ENCODE measurements around the gene RPL6.

- TF ChIP-seq, protein P1, sequence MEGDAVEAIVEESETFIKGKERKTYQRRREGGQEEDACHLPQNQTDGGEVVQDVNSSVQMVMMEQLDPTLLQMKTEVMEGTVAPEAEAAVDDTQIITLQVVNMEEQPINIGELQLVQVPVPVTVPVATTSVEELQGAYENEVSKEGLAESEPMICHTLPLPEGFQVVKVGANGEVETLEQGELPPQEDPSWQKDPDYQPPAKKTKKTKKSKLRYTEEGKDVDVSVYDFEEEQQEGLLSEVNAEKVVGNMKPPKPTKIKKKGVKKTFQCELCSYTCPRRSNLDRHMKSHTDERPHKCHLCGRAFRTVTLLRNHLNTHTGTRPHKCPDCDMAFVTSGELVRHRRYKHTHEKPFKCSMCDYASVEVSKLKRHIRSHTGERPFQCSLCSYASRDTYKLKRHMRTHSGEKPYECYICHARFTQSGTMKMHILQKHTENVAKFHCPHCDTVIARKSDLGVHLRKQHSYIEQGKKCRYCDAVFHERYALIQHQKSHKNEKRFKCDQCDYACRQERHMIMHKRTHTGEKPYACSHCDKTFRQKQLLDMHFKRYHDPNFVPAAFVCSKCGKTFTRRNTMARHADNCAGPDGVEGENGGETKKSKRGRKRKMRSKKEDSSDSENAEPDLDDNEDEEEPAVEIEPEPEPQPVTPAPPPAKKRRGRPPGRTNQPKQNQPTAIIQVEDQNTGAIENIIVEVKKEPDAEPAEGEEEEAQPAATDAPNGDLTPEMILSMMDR (IDR thresholded peaks at IDR 0.05): no peak
- TF ChIP-seq, protein P2, sequence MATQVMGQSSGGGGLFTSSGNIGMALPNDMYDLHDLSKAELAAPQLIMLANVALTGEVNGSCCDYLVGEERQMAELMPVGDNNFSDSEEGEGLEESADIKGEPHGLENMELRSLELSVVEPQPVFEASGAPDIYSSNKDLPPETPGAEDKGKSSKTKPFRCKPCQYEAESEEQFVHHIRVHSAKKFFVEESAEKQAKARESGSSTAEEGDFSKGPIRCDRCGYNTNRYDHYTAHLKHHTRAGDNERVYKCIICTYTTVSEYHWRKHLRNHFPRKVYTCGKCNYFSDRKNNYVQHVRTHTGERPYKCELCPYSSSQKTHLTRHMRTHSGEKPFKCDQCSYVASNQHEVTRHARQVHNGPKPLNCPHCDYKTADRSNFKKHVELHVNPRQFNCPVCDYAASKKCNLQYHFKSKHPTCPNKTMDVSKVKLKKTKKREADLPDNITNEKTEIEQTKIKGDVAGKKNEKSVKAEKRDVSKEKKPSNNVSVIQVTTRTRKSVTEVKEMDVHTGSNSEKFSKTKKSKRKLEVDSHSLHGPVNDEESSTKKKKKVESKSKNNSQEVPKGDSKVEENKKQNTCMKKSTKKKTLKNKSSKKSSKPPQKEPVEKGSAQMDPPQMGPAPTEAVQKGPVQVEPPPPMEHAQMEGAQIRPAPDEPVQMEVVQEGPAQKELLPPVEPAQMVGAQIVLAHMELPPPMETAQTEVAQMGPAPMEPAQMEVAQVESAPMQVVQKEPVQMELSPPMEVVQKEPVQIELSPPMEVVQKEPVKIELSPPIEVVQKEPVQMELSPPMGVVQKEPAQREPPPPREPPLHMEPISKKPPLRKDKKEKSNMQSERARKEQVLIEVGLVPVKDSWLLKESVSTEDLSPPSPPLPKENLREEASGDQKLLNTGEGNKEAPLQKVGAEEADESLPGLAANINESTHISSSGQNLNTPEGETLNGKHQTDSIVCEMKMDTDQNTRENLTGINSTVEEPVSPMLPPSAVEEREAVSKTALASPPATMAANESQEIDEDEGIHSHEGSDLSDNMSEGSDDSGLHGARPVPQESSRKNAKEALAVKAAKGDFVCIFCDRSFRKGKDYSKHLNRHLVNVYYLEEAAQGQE (IDR thresholded peaks at IDR 0.05; ENCODE audit: insufficient read depth in 1 of 2, low read depth in 2 of 2, low read length in 1 of 2): no peak
These were observed 8.4 kb downstream of the RPL6 start for GRCh38 chr12:112401054-112401453.

All from Panc1 (cell line).